ENCODE data around the gene MCEMP1.

- TF ChIP-seq TCF12 (IDR thresholded peaks at IDR 0.05; ENCODE audit: low read depth): no peak
- no peak for TF ChIP-seq EP300 (IDR thresholded peaks at IDR 0.05; ENCODE audit: borderline replicate concordance)
- TF ChIP-seq CEBPB (IDR thresholded peaks at IDR 0.05): no peak
- TF ChIP-seq TAF1 (IDR thresholded peaks at IDR 0.05; ENCODE audit: low read depth): no peak
- TF ChIP-seq YY1 (IDR thresholded peaks at IDR 0.05; ENCODE audit: low read depth): no peak
- TF ChIP-seq MAX (IDR thresholded peaks at IDR 0.05): no peak
- TF ChIP-seq FOXM1 (IDR thresholded peaks at IDR 0.05; ENCODE audit: borderline replicate concordance, low read depth): no peak
- TF ChIP-seq CREB1 (IDR thresholded peaks at IDR 0.05; ENCODE audit: low read depth): no peak
- TF ChIP-seq TEAD4 (IDR thresholded peaks at IDR 0.05): no peak
- TF ChIP-seq RAD21 (IDR thresholded peaks at IDR 0.05; ENCODE audit: low read depth): no peak
- TF ChIP-seq ZBTB7A (IDR thresholded peaks at IDR 0.05; ENCODE audit: low read depth): no peak
- no peak for TF ChIP-seq REST (IDR thresholded peaks at IDR 0.05; ENCODE audit: low read depth)
These were observed 29.7 kb upstream of the MCEMP1 start for GRCh38 chr19:7647156-7647555.
